Cerebellar nuclear complex (tissue), 1 donor: ENCODE measurements around the gene FOSL1.

Experiments
- DNase-seq, 2 experiments: peaks; one replicate each; lab custom pipeline; 2025; lab: John Stamatoyannopoulos, UW

The FOSL1 gene

DNA sequence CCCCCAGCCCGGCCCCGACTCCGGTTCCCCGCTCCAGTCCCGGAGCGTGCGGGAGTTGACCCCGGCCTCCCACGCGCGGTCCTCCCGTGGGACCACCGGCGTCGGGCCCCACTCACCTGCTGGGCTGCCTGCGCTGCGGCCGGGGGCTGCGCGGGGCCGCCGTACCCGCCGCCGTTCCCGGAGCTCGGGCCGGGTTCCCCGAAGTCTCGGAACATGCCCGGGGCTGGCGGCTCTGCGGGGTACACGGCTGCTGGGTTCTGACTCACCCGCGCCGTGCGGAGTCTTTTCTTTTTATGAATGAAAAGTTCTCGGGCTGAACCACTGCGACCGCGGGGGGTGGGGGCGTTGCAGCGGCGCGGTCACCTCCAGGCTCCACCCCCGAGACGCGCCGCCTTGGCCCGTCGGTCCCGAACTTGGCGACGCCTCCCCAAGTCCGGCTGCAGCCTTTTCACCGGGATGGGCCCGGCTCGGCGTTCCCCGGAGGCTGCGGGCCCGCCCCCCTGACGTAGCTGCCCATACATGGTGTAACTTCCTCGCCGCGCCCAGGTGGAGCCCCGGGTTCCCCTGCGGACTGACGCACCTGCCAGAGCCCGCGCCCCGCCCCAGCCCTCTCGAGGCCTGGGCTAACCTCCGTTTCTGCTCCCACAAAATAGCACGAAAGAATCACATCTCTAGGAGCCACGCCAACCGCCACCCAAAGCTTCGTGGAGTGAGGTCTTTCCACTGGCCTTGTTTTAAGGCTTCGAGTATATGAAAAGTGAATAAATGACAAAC is at the start of gene FOSL1:
FOSL1 (minus strand) TSS at position 264 of the 774 bp plus-strand sequence; CDS start at position 215, 49 bp downstream.
- DNase-seq, result no peak

DNA sequence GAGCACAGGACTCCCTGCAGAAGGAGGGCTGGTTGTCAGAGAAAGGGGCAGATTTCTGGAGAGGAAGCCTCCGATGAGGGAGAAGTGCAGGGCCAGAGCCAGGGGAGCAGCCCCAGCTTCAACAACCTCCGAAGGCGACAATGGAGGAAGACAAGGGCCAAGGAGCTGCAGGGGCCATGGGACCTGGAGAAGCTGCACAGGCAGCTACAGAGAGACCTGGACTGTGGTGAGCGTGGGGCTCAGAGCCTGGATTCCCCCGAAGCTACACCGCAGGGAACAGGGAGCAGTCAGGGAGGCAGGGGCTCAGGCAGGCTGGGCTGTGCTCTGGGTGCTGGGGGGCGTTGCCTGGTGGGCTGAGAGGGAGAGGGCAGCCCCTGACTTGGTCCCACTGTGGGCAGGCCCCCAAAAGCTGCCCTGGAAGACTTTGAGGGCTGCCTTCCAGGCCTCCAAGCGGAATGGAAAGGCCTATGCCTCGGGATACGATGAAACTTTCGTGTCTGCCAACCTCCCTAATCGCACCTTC is 47.5 kb upstream of the FOSL1 start:
- no peak for DNase-seq

DNA sequence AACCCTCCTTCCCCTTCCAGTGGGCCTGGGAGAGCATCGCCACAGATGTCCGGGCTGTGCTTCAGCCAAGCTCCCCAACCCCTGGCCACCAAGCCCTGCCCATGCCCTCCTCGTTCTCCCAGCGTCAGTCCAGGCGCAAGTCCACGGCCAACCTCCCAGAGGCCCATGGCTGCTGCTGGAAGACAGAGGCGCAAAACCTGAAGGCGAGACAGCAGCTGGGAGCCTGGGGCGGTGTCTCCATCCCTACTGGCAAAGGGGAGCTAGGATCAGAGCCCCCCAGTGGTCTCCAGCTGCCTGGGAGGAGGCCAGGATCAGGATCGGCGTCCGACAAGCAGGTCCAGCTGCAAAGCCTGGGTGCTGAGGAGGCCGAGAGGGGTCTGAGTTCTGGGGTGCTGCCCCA is 46.9 kb upstream of the FOSL1 start:
- no peak for DNase-seq

DNA sequence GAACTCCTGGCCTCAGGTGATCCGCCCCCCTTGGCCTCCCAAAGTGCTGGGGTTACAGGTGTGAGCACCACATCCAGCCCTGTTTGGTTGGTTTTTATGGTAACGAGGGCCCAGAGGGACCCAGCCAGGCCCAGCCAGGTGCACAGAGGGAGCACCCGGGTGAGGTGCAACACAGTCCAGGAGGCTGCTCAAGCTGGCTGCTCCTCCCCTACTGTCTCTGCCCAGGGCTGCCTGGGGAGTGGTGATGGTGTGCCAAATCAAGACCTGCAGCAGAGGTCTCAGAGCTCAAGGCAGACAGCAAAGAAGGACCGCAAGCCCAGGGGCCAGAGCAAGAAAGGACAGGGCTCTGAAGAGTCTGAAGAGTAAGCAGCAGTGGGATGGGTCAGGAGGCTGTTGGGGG is 46.5 kb upstream of the FOSL1 start:
- no peak for DNase-seq

DNA sequence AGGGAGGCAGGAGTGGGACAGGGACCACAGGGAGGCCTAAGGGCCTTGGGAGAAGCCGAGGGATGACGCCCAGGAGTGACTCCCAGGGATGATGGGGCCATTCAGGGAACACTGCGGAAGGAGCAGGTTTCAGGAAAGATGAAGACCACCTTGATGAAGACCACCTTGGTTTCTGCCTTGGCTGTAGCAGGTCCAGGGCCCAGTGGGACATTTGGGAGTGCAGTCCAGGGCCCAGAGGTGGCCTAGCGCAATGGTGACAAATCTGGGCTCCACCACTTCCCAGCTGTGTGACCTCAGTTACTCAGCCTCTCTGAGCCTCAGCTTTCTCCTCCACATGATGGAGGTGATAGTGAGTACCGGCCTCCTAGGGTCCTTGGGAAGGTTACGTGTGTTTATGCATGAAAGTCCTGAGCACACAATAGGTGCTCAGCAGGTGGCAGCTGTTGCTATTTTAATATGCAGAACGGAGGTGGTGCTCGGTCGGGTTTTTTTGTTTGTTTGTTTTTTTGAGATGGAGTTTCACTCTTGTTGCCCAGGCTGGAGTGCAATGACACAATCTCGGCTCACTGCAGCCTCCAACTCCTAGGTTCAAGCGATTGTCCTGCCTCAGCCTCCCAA is 45.9 kb upstream of the FOSL1 start:
- DNase-seq, result no peak

GRCh38 chr11:65945430-65945911 is 45.3 kb upstream of the FOSL1 start, which contains the start of gene TSGA10IP:
Gene TSGA10IP, plus strand, starts transcription at chr11:65945480. Its CDS starts 196 bp downstream, at chr11:65945676.
- no peak for DNase-seq

DNA sequence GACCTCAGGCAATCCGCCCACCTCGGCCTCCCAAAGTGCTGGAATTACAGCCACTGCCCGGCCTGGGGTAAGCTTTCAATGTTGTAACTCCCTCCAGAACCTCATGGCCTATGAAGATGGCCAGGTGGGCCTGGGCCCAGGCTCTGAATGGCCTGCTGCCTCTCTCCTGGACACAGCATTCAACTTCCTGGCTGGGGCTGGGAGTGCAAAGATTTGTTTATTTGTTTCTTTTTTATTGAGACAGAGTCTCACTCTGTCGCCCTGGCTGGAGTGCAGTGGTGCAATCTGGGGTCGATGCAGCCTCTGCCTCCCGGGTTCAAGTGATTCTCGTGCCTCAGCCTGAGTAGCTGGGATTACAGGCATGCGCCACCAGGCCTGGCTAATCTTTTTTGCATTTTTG is 44.6 kb upstream of the FOSL1 start:
- DNase-seq, result no peak

DNA sequence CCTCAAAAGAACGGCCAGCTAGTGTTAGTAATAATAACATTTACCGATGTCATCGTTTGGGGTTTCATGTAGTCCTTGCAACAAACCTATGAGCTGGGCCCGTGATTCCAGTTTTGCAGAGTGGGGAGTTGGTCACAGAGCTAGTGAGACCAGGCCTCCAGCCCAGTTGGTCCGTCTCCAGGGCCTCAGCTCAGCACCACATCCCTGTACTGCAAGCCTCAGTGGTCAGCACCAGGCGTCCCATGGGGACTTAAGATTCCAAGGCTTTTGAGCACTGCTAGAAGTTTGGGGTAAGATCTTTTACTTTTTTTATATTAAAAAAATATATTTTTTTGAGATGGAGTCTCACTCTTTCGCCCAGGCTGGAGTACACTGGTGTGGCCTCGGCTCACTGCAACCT is 44.0 kb upstream of the FOSL1 start:
- DNase-seq, result no peak

GRCh38 chr11:65942531-65942930 is 42.3 kb upstream of the FOSL1 start:
- DNase-seq, result no peak

DNA sequence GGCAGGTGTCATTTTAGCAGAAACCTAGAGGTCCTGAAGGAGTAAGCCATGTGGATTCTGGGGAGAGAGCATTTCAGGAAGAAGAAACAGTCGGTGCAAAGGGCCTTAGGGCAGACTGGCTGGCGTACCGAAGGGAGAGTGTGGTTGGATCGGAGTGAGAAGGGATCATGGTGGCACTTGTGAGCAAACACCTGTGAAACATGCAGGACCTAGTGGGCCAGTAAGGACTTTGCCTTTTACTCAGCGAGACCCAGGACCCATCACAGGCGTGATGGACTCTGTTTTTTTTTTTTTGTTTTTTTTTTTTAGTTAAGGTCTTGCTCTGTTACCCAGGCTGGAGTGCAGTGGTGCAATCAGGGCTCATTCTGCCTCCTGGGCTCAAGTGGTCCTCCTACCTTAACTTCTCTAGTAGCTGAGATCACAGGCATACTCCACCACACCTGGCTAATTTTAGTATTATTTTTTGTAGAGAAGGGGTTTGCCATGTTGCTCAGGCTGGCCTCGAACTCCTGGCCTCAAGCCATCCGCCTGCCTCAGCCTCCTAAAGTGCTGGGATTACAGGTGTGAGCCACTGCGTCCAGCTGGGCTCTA is 41.6 kb upstream of the FOSL1 start:
- no peak for DNase-seq

DNA sequence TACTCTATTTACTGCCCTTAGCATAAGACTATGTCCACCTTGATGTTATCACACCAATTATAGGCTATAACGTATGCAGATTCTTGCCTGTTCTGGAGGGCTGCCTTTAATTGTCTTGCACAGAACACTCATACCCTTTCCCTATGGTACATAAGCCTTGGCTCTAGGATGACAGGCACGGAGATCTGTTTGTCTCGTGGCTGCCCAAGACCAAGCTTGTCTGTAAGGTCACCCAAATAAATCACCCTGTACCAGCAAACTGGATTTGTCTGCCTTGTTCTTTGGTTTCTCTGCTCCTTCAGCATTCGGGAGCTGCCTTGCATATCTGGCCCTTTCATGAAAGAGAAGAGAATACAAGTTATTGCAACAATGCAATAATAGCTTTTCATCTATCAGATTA is 37.6 kb upstream of the FOSL1 start:
- DNase-seq, result no peak

DNA sequence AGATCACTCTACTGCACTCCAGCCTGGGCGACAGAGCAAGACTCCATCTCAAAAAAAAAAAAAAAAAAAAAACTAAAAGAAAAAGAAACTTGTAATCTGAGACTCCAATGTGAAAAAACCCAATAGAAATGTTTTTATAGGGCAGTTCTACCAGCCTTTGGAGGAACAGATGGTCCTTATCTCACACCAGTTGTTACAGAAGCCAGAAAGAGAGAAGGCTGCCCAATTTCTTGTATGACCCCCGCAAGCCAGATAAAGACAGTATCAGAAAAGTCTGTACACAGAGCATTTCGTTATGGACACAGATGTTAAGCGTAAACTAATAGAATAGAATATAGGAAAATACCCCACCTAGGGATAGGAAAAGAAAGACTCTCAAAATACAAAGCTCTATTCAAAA is 33.8 kb upstream of the FOSL1 start:
- no peak for DNase-seq

GRCh38 chr11:65932558-65932919 is 32.4 kb upstream of the FOSL1 start:
- no peak for DNase-seq

GRCh38 chr11:65931773-65932557 is 31.8 kb upstream of the FOSL1 start:
- DNase-seq, result no peak

DNA sequence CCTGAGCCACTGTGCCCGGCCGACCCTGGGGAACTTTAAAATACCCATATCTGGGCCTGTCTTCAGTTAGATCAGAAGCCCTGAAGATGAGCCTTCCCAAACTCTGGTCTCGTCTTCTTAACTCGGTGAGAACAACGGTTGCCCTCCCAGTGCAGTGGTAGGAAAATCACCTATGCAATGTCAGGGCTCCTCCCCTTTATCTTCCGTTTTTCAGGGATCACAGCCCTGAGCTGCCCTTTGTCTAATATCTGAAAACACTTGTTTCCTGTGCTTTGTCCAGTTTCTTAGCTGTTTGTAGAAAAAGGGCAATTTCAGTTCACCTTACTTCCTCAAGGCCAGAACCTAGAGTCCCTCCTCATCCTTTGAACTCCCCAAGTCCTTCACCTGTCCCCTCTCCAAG is 28.5 kb upstream of the FOSL1 start:
- DNase-seq, result no peak

GRCh38 chr11:65927904-65928397 is 27.8 kb upstream of the FOSL1 start:
- no peak for DNase-seq

GRCh38 chr11:65925397-65925796 is 25.2 kb upstream of the FOSL1 start:
- no peak for DNase-seq

- no peak for DNase-seq
Measured at GRCh38 chr11:65922565-65922964, 22.4 kb upstream of the FOSL1 start.

- no peak for DNase-seq
Measured at GRCh38 chr11:65921876-65922275, 21.7 kb upstream of the FOSL1 start.

DNA sequence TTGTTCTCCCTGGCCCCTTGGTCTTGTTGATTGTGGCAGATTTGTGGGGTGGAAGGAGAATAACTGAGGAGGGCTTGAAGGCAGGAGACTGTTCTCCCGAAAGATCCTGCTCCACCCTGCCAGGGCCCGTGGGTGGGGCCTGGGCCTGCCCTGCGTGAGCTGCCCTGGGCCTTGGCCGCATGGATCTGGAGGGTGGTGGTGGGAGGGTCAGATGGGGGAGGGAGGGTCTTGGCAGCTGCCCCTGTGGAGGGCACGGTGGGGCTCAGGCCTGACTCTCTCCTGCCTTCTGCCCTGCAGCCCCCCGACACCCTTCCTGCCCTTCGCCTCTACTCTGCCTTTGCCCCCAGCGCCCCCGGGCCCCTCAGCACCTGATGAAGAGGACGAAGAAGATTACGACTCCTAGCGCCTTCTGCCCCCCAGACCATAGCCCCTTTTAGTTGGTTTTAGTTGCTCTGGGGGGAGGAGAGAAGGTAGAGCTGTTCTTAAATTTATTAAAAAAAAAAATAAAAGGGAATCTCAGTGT is 20.9 kb upstream of the FOSL1 start:
- no peak for DNase-seq

DNA sequence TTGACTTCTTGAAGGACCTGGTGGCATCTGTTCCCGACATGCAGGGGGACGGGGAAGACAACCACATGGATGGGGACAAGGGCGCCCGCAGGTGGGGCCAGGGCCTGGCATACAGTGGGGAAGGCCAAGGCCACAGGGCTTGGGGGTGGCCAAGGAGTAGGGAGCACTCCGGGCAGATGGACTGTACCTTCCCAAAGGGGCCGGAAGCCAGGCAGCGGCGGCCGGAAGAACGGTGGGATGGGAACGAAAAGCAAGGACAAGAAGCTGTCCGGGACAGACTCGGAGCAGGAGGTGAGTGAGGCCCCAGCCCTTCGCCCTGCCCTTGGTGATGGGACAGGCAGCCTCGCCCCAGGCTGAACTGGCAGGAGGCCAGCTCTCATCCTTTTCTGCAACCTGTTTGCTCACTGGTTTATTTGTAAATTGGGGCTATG is 20.2 kb upstream of the FOSL1 start:
- no peak for DNase-seq
